HepG2 (cell line): ENCODE data around the gene GANC. TPM values are rescaled to one million over a fixed set of nuclear protein-coding genes. Genes with fewer than 3 reads are reported as not detected.

Experiments
- AGO2 ChIP-seq: fragments of 200-400 bp; formaldehyde crosslinking; optimal IDR thresholded peaks from 2 replicates; pipeline ENCODE3; 2017; ENCODE audit warnings: mild to moderate bottlenecking, low read depth, low read length, moderate library complexity
- CCAR2 ChIP-seq: fragments of 200-400 bp; formaldehyde crosslinking; optimal IDR thresholded peaks from 2 replicates; pipeline ENCODE3; 2018; ENCODE audit warnings: low read depth, mild to moderate bottlenecking, low read length, moderate library complexity
- CREB3 ChIP-seq: sonication (generic); formaldehyde crosslinking; IDR thresholded peaks from 2 replicates; pipeline ENCODE4 v1.5.0; 2020; ENCODE audit warnings: missing genetic modification reagents
- EED ChIP-seq: sonication (generic); formaldehyde crosslinking; IDR thresholded peaks from 2 replicates; pipeline ENCODE4 v1.5.0; 2020; ENCODE audit warnings: mild to moderate bottlenecking, missing genetic modification reagents
- FOXO4 ChIP-seq: sonication (generic); formaldehyde crosslinking; conservative IDR thresholded peaks from 2 replicates; pipeline ENCODE4 v1.8.1; 2023; ENCODE audit warnings: missing genetic modification reagents
- KLF12 ChIP-seq: sonication (generic); formaldehyde crosslinking; IDR thresholded peaks from 2 replicates; pipeline ENCODE4 v1.4.0; 2020; ENCODE audit warnings: missing genetic modification reagents, borderline replicate concordance
- KLF16 ChIP-seq, 2 experiments: sonication (generic) in 1 of 2; formaldehyde crosslinking in 1 of 2; IDR thresholded peaks; 2 replicates each; pipeline versions ENCODE4 v1.6.1 to v1.8.0; 2016 to 2023; ENCODE audit warnings: missing genetic modification reagents in 2 of 2, missing compliant biosample characterization in 1 of 2
- KMT2B ChIP-seq: IDR thresholded peaks from 2 replicates; pipeline ENCODE4 v1.6.1; 2016; ENCODE audit warnings: missing genetic modification reagents, missing compliant biosample characterization
- MATR3 ChIP-seq: sonication (generic); formaldehyde crosslinking; IDR thresholded peaks from 2 replicates; pipeline ENCODE4 v1.4.0; 2020; ENCODE audit warnings: missing genetic modification reagents
- MAX ChIP-seq: IDR thresholded peaks from 2 replicates; pipeline ENCODE4 v1.6.1; 2012; ENCODE audit warnings: inconsistent platforms
- NFIC ChIP-seq: IDR thresholded peaks from 2 replicates; pipeline ENCODE4 v1.6.1; 2012; ENCODE audit warnings: mild to moderate bottlenecking, low read length, inconsistent platforms
- RCOR2 ChIP-seq: IDR thresholded peaks from 2 replicates; pipeline ENCODE4 v1.6.1; 2016; ENCODE audit warnings: missing biosample characterization, missing genetic modification reagents
- TARDBP ChIP-seq: sonication (generic); formaldehyde crosslinking; IDR thresholded peaks from 2 replicates; pipeline ENCODE4 v1.8.0; 2022; ENCODE audit warnings: mild to moderate bottlenecking, missing genetic modification reagents
- ZFP41 ChIP-seq: sonication (generic); formaldehyde crosslinking; IDR thresholded peaks from 2 replicates; pipeline ENCODE4 v1.4.0; 2020; ENCODE audit warnings: mild to moderate bottlenecking, missing genetic modification reagents, borderline replicate concordance
- ZFY ChIP-seq: sonication (generic); formaldehyde crosslinking; IDR thresholded peaks from 2 replicates; pipeline ENCODE4 v1.4.0; 2020; ENCODE audit warnings: missing genetic modification reagents
- ZNF10 ChIP-seq: sonication (generic); formaldehyde crosslinking; IDR thresholded peaks from 2 replicates; pipeline ENCODE4 v1.4.0; 2020; ENCODE audit warnings: mild to moderate bottlenecking, low read depth, missing genetic modification reagents, borderline replicate concordance
- ZNF12 ChIP-seq: sonication (generic); formaldehyde crosslinking; IDR thresholded peaks from 2 replicates; pipeline ENCODE4 v1.5.0; 2020; ENCODE audit warnings: missing genetic modification reagents
- ZNF234 ChIP-seq: sonication (generic); formaldehyde crosslinking; conservative IDR thresholded peaks from 2 replicates; pipeline ENCODE4 v1.5.1; 2020; ENCODE audit warnings: mild to moderate bottlenecking, missing genetic modification reagents
- ZNF350 ChIP-seq: sonication (generic); formaldehyde crosslinking; IDR thresholded peaks from 2 replicates; pipeline ENCODE4 v1.4.0; 2020; ENCODE audit warnings: mild to moderate bottlenecking, low read depth, missing genetic modification reagents, borderline replicate concordance
- ZNF616 ChIP-seq: sonication (generic); formaldehyde crosslinking; IDR thresholded peaks from 2 replicates; pipeline ENCODE4 v1.5.0; 2020; ENCODE audit warnings: low read depth, mild to moderate bottlenecking, missing genetic modification reagents
- ZNF674 ChIP-seq: sonication (generic); formaldehyde crosslinking; IDR thresholded peaks from 2 replicates; pipeline ENCODE4 v1.5.0; 2020; ENCODE audit warnings: low read depth, mild to moderate bottlenecking, missing genetic modification reagents
- ZNF7 ChIP-seq: IDR thresholded peaks from 2 replicates; pipeline ENCODE4 v1.6.1; 2016; ENCODE audit warnings: missing biosample characterization, missing genetic modification reagents
- ZNF777 ChIP-seq: sonication (generic); formaldehyde crosslinking; IDR thresholded peaks from 2 replicates; pipeline ENCODE4 v1.4.0; 2020; ENCODE audit warnings: missing genetic modification reagents
- polyA plus RNA-seq, 8 experiments: library from polyadenylated mRNA; depleted of rRNA in 3 of 8; stranded (reverse) in 7 of 8; unstranded in 1 of 8; fragments of >200 nt; fragmentation: Illumina TruSeq in 4 of 8; extraction: Trizol in 4 of 8; gene quantifications; 2 replicates each; pipeline versions ENCODE4 v1.2.1 to v1.2.3, GENCODE V29; 2011 to 2016; ENCODE audit warnings: low read depth in 4 of 8, missing spikeins in 1 of 8, mixed read lengths in 1 of 8; ENCODE audit not compliant: insufficient read depth in 1 of 8
- total RNA-seq, 5 experiments: library from RNA; depleted of rRNA; stranded (reverse); fragments of >200 nt; fragmentation: Illumina TruSeq; extraction: Trizol; gene quantifications; 2 replicates each; pipeline ENCODE4 v1.2.3, GENCODE V29; 2016; ENCODE audit warnings: low read depth in 1 of 5
- TF ChIP-seq, protein P1 (sequence below): sonication (generic); formaldehyde crosslinking; IDR thresholded peaks from 2 replicates; pipeline ENCODE4 v1.8.1; 2023; ENCODE audit warnings: mild to moderate bottlenecking, missing genetic modification reagents
- TF ChIP-seq, protein P2 (sequence below): sonication (generic); formaldehyde crosslinking; IDR thresholded peaks from 2 replicates; pipeline ENCODE4 v1.8.0; 2022; ENCODE audit warnings: mild to moderate bottlenecking, missing genetic modification reagents, borderline replicate concordance

The GANC gene
- total and polyA plus RNA-seq, 2 of the 13 experiments (the other 11 are each of a cell fraction or from before 2014, with no cell fraction given) = 17.0 to 21.0 TPM

GRCh38 chr15:42273900-42274701 lies 1.1 kb downstream of the GANC start (continued):
- TF ChIP-seq, protein P1, sequence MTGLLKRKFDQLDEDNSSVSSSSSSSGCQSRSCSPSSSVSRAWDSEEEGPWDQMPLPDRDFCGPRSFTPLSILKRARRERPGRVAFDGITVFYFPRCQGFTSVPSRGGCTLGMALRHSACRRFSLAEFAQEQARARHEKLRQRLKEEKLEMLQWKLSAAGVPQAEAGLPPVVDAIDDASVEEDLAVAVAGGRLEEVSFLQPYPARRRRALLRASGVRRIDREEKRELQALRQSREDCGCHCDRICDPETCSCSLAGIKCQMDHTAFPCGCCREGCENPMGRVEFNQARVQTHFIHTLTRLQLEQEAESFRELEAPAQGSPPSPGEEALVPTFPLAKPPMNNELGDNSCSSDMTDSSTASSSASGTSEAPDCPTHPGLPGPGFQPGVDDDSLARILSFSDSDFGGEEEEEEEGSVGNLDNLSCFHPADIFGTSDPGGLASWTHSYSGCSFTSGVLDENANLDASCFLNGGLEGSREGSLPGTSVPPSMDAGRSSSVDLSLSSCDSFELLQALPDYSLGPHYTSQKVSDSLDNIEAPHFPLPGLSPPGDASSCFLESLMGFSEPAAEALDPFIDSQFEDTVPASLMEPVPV (CRISPR knock-in tag) = no peak
- TF ChIP-seq ZNF350 (no peak), FOXO4 (CRISPR knock-in tag) (peak; percentile 96; the same call in 1 of the 2 replicates), KLF16 (CRISPR knock-in tag; IDR thresholded peaks at IDR 0.05) (no peak), ZNF7 (no peak), ZNF616 (CRISPR knock-in tag) (no peak), CCAR2 (no peak), ZFY (peak; percentile 2; the same call in 1 of the 2 replicates), KMT2B (no peak), CREB3 (CRISPR knock-in tag) (no peak), MATR3 (no peak), ZNF234 (CRISPR knock-in tag) (no peak), TARDBP (CRISPR knock-in tag) (0 out of 2 replicates have a peak, but pooled peaks have one; percentile 1), KLF12 (CRISPR knock-in tag) (0 out of 2 replicates have a peak, but pooled peaks have one; percentile 34), EED (CRISPR knock-in tag) (no peak), ZNF777 (CRISPR knock-in tag) (no peak; the same call in 1 of the 2 replicates), MAX (0 out of 2 replicates have a peak, but pooled peaks have one; percentile 7), AGO2 (no peak), RCOR2 (CRISPR knock-in tag) (no peak), ZNF12 (CRISPR knock-in tag) (no peak), ZNF10 (CRISPR knock-in tag) (no peak), ZNF674 (CRISPR knock-in tag) (no peak), ZFP41 (CRISPR knock-in tag) (no peak), NFIC (no peak)
- TF ChIP-seq, protein P2, sequence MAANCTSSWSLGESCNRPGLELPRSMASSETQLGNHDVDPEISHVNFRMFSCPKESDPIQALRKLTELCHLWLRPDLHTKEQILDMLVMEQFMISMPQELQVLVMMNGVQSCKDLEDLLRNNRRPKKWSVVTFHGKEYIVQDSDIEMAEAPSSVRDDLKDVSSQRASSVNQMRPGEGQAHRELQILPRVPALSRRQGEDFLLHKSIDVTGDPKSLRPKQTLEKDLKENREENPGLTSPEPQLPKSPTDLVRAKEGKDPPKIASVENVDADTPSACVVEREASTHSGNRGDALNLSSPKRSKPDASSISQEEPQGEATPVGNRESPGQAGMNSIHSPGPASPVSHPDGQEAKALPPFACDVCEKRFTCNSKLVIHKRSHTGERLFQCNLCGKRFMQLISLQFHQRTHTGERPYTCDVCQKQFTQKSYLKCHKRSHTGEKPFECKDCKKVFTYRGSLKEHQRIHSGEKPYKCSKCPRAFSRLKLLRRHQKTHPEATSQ (CRISPR knock-in tag) = 0 out of 2 replicates have a peak, but pooled peaks have one; percentile 2
